Body of pancreas (tissue), 4 donors: ENCODE data around the gene ATIC.

Source experiments
- CTCF ChIP-seq, 7 experiments: fragments of 450-650 bp in 4 of 7; fragments of 200-600 bp in 3 of 7; sonication (generic) in 3 of 7; IDR thresholded peaks; one replicate each; pipeline ENCODE4 v1.5.1; 2016 to 2019; ENCODE audit warnings: antibody characterized with exemption in 7 of 7
- POLR2A ChIP-seq, 3 donors: fragments of 450-650 bp; IDR thresholded peaks; one replicate each; pipeline ENCODE4 v1.6.1; 2016; ENCODE audit warnings: antibody characterized with exemption in 3 of 3, mild to moderate bottlenecking in 2 of 3

- TF ChIP-seq CTCF (IDR thresholded peaks at IDR 0.05) (no peak), POLR2A (IDR thresholded peaks at IDR 0.05) (no peak)
These were observed 48.7 kb downstream of the ATIC start for GRCh38 chr2:215360596-215360995.
